Stimulated activated CD4-positive, alpha-beta T cell treated with anti-CD3 and anti-CD28 coated beads, TNF-alpha, amount 100 ng/mL, for 48 hours (primary cell): ENCODE data around the gene C3orf18.

ENCODE experiments used
- DNase-seq, 3 donors: peaks; one replicate each; pipeline ENCODE4 v3.0.0-alpha.2; 2020; ENCODE audit warnings: low read depth in 3 of 3

Gene C3orf18

DNA sequence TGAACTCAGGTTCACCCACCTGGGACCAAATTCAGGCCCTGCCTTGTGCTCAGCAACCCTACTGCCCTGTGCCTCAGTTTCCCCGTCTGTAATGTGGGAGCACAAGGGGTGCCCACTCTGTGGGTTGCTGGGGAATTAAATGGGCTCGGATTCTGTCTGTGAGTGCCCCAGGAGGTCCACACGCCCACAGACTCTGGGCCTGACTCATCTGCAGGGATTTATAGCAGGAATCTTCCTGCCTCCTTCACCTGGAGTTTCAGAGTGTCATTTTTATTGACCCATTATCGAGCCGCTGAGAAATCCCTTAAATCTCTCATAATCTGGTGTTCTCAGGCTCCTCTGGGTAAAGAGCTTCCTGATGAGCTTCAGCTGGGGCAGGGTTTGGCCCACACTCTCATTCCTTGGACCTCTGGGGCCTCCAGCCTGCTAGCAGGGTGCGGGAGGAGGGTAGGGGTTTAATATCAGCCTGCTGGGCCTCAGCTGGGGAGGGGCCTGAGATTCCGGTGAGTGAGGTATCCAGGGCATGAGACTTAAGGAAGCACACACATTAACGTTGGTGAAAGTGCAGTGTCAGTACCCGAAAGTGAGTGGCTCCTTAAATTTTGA is 16.4 kb downstream of the C3orf18 start:
- DNase-seq, result no peak

DNA sequence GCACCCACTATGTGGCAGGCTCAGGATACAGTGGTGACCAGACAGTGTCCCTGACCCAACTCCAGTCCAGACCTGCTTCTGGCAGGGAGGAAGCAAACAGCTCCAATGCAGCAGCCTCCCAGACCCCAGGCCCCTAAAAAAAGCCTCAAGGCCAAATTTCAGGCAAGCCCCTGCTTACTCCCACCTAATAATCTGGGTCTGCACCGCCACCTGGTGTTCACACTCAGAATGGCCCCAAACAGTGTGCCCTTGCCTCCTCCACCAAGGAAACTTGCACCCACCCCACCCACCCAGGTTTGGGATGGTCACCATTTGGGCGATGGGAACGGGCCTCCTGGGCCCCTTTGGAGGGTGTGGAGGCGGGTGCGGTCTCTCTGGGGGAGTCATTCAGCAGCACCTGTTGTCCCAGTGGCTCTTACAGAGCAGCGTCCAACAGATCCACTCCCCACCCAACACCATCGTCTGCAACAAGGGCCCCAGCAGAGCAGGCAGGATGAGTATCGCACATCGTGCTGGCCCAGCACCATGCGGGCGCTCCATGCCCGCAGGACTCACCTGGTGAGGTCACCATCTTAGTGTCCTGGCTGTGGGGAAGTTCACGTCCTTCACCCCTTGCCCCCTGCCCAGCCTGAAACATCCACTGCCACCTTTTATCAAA is 17.3 kb downstream of the C3orf18 start:
- peak; percentile 39 to 61 (median 46) for DNase-seq

DNA sequence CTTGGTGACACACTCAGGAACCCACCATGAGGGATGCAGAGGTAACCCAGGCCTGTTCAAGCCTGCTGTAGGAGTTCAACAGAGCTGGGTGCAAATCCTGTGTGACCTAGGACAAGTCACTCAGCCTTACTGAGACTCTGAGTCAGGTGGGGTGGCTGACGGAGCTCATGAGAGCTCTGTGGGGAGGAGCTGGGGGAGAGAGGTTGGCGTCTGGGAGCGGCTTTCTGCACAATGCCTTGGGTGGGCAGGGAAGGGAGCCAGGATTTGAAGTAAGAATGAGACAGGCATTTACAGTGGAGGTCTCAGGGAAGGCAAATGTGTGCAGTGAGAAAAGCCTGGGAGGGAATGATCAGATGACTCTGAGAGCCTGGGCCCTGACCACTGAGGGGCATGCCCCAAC is 18.3 kb downstream of the C3orf18 start:
- no peak for DNase-seq

DNA sequence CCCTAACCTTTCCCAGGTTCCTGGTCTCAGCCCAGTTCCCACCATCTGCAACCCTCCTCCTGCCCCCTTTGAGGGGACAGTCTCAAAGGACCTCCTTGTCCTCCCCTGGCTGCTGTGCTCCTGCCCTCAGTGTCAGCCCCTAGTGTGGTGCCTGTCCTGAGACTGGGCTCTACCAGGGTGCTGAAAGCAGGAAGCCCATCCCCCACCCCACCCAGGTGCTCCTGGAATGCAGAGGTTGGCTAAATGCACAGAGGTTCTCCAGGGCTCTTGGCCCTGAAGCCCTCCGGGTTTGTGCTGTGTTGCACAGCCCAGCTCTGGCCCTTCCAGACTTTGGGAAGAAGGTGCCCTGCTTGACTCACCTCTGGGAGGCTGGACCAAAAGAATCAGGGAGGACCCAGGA is 21.8 kb downstream of the C3orf18 start:
- no peak for DNase-seq

DNA sequence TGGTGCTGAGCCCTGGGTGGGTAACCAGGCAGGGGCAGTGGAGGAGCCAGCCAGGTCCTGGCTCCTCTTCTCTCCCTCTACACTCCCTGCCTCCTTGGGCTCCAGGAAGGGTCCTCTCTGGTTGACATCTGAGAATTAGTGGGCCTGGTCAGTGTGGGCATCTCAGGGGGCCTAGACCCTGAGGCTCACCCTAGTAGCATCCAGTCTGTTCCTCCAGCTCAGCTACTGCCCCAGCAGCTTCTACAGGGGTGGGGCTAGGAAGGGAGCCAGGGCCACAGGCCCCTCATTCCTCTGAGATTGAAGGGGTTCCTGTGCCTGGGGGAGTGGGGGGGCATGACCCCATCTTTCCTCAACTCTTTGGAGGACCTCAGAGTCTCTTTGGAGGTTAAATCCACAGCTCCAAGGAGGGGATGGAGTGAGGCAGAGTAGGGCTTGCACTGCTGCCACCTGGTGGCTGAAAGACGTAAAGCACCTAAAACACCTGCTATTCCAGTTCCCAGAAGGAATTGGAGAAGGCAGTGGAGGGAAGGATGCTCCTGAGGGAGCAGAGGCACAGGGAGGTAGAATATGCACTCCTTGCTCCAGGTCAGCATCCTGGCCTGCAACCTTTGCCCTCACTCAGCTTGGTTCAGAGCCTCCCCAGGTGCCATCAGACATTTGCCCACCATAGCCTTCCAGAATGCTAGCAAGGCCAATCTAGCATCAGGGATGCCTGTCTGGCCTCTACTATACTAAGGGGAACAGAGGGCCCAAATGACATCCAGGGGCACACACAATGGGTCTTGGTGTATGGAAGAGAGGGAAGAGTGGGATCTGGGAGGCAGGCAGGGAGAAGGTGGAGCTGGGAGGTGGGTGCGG is 25.1 kb downstream of the C3orf18 start:
- peak; percentile 26 to 49 (median 43) for DNase-seq

DNA sequence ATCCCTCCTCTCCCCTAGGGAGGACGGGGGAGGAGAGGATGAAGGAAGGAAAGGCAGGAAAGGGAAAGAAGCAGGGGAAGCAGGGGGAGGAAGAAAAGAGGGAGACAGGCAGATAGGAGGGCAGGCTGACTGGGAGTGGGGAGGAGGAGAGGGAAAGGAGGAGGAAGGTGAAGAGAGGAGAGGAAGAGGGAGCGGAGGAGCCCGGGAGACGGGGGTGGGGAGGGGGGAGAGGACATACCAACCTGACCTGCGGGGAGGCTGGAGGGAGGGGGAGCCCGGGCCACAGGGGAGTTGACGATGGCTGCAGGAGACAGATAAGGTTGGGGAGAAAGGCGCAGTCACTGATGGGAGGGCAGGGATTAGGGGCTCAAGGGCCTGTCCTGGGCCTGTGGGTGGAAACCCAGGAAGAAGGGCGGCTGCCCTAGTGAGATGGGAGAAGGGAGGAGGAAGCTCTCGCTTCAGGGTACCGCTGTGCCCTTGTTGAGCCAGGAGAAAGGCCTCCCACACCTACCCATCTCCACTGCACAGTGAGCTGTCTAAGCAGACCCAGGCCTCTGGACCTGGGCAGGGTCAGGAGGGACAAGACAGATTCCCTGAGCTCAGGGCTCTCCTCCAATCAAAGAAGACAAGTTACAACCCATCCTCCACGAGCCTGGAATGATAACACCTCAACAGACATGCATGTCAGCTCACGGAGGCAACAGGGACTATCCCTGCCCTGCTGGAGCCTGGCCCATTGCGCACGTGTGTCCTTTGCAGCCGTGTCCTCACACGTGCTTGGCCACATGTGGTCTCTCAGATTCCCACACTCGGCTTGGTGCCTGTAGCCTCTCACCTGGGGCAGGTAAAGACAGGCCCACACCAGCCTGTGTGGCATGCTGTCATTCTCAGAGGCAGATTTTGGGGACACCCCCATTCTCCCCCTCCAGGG is 27.9 kb downstream of the C3orf18 start:
- no peak for DNase-seq

DNA sequence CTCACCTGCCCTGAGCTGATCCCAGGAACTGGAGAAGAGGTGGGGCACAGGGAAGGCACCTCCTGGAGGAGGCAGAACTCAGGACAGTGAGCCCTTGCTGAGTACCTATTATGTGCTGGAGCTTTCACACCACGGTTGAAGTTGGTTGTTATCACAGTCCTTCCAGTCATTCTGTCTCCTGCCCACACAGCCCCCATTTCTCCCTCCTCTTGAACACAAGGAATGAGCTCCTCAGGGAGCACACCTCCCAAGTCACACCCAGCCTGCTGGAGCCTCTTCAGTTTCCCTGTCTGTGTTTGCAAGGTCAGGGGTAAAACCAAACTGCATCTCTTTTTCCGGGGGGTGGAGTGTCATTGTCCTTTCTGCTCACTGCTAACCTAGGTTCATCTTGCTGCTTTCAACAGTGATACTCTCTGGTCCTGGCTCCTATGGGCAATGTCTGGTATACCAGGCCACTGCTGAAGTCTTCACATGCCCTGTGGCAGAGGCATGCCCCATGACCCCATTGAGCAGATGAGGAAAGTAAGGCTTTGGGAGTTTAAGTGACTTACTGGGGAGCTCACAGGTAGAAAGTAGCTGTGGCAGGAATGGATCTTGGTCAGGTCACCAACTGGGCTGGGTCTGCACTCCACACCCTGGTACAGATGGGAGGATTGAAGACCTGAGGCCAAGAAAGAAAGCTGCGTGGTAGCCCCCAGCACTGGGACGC is 30.0 kb downstream of the C3orf18 start:
- DNase-seq, result no peak

DNA sequence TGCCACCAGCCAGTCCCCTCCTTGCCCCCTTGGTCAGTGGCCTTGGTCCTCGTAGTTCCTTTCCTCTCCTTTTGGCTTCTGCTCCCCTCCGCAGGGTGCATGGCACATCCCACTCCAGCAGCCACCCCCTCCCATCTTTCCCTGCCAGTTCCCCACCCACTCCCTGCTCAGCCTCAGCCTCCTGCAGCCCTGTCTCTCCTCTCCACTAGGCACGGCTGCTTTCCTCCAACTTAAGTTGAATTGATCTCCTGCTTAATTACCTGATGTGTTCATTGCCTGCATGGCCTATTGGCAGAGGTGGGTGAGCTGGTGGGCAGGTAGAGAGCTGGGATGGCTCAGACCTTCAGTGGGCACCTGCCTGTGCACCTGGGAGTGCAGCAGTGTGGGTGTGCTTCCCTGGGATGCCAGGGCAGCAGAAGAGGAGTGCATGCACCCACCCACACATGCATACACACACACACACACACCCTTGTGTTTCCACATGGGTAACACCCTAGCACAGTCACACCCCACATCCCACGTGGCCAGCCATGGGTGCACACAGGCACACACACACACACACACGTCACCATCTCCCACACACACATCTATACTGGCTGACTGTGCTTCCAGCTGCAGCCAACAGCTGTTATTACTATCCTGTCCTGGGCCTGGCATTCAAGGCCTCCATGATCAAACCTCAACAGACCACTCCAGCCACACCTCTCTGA is 30.9 kb downstream of the C3orf18 start:
- no peak for DNase-seq

DNA sequence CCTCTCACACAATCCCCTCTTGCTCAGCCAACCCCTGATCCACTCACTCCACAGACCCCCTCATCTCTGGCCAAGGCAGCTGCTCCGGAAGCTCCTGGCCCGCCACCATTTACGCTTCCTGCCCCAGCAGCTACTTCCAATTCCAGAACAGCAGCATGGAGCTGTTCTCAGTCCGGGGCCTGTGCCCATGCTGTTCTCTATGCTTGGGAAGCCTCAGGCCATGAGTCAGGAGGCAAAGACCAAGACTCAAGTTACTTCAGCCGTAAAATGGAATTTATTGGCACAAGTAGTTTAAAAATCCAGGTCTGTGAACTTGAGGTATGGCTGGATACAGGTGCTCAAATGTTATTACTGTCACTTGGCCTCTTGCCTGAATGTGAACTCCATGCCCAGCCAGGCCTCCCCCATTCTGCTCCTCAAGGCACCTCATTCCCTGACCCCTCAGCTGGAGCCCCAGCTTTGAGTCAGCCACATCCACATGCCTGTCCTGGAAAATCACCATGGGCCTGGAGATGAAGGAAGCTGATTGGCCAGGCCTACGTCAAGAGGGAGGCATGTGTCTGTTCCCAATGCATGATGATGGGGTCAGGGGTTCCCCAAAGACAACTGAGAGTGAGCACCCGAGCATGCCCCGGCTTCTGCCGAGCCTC is 32.7 kb downstream of the C3orf18 start:
- DNase-seq, result no peak

DNA sequence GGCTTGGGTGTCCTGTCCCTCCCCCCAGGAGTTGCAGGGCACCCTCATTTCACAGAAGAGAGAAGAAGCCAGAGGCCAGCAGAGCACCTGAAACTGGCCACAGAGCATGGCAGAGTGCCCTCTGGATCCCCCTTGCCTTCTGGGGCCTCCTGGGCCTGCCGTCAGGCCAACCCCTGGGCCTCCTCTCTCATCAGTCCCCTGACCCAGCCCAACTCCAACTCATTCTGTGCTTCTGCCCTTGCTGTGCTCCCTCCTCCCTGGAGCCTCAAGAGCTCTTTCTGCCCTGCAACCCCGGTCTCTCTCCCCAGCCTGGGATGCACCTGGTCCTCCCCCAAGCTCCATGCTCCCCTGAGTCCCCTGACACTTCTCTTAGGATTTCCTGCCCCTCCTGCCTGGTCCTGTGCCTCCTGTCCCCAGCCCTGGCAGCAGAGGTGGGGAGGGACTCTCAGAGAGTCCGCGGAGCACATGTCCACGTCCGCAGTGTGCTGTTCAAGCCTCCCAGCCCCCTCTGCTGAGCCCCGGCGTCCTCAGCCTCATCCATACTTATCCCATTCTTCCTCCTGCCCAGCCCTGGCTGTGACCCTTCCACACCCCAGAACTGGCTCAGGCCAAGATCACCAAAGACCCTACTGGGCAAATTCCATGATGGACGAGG is 33.6 kb downstream of the C3orf18 start:
- DNase-seq, result no peak

DNA sequence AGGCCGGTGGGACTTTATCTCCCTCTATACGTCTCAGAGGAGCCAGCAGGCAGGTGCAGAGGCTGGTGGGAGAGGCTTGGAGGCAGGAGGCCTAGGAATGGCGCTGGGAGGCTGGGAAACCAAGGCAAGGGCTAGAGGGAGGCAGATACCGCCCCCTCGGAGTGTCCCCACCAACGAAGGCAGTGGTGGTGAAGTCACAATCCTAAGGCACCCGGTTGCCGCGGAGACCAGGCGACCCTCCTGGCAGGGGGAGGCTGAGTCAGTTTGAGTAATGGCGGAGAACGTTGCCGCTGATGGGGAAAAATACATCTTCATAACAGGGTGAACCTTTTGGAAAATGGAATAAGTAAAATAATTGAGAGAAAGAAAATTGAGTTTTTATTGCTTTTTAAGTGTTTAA is 34.2 kb downstream of the C3orf18 start:
- DNase-seq, result no peak

DNA sequence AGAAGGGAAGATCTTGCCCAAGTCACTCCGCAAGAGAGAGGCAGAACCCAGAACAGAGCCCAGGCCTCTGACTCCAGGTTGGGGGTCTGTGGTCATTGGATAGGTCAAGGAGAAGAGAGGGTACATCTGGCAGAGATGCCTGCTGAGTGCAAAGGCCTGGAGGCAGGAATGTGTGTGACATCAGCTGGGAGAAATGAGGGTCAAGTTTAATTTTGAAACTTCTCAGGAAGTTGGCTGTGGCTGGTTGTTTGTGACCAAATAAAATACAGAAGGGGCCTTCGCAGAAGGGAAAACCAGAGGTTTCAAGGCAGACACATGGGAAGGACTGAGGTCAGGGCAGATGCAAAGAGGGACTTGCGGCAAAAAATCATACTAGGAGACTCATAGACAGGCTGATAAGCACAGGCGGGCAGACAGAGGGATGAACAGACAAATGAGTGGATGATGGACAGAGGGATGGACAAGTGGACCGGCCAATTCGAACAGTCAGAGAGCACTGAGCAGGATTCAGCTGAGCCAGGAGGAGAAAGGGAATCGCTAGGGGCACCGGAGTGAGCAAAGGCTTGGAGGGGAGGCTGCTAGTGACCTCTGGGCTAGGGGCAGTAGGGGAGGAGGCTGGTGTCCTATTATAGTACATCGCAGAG is 35.4 kb downstream of the C3orf18 start:
- DNase-seq, result no peak

DNA sequence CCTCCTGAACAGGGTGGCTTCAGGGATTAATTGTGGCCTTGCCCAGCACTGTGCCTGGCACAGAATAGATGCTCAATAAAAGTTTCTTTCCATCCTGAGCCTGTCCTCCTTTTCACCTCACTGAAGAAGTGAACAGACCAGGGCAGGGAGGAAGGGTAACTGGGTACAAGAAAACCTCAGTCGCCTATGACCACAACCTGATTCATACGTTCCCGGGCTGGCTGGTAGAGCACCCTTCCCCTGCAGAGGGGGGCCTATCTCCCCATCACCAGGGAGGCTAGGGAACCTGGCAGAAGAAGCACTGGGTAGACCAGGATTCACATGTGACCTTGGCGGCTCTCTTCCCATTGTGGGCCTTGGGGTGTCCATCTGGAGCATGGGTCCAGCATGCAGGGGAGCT is 36.3 kb downstream of the C3orf18 start:
- DNase-seq, result no peak

DNA sequence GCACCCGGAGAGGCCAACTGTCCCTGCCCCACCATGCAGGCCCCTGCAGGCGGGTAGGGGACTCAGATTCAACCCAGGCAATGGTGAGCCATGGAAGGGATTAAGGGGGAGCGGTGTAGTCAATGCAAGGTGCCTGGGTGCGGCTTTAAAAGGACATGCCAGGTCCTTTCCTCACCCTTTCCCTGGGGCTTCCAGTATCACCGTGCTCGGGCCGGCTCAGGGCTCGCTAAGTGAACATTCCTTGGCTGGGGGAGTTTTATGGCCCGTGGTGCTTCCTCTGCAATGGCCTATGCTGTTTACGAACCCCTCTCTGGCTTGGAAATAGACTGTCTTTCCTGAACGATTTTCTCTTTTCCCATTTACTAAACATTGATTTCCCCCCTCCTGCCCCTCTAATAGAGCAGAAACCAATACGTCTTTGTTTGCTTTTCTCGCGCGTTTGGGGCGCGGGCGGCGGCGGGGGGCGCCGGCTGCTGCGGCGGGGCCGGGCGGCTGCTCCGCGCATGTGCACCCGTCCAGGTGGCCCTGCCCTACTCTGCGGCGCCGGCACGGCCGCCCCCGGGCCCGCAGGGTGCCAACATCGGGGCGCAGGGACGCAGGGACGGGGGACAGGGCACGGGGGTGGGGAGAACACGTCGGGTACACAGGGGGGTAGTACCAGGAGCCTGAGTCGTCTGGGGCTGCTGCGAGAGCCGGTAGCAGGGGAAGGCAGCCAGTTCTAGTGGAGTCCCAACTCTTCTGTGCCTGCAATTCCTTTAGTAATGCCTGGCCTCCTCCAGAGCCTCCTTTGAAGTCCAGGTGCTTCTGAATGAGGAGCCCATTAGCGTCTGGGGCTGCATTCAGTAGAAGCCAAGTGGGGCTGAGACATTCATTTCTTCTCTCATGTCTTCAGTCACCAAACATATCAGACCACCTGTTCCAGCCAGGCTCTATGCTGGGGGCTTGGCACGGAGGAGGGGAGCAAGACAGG is 37.3 kb downstream of the C3orf18 start:
- no peak for DNase-seq

DNA sequence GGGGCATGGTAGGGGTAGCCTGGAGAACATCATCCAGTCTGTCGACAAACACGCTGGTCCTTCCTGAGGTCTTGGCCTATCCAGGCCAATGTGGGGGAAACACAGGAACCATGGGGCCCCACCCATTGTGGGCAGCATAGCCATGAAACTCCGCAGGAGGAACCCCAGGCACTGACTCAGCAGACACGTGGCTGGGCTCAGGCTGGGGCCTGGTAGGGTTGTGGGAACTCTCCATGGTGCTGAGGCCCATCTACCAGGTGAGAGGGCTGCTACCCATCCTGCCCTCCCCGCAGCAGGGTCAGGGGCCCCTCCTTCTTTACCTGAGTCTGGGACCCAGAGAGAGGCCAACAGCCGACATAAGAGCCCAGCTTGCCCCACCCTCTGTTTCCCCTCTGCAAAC is 41.6 kb downstream of the C3orf18 start:
- peak; percentile 53 to 65 (median 55) for DNase-seq

DNA sequence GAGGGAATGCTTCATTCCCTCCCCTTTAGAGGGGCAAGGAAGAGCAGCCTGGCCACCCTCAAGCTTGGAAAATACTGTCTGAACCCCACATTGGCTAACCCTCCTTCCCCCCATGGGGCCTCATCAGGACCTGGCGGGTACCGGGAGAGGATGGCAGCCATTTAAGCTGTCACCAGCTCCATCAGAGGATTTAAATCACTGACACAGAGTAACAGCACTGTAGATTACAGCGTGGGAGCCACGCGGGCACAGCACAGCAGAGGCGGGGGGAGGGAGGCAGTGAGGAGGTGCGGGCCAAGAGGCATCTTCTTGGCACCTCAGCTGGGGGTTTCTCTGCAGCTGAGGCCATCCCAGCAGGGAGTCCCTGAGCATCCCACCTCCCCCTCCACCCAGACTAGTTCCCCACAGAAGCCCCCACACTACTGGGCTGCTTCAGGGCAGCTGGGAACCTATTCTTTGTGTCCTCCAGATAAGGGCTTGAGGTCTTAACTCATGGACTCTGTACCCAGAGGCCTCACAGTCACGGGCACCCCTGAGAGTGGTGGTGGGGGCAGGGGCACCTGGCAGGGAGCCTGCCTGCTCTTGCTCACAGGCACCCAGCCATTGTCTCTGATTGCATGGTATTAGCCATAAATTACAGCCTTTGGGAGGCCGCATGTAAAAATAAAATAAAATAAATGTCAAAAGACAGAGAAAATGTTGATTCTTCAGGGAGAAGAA is 42.2 kb downstream of the C3orf18 start:
- DNase-seq, result no peak

DNA sequence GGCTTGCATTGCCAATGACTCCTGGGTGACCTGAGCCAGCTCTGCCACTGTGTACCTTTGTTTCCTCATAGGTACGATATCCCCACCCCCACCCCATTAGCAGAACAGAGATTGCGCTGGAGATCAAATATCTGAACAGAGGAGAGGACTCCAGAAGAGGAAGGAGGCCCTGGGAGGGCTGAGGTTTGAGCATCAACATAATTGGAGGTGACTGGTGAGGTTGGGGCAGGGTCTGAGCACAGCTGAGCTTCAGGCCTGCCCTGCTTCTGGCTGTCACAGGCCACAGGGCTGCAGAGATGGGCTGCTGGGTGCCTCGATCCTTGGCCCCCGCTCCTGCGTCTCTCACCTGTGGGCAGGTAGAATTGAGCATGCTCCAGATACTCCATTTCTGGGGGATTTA is 42.8 kb downstream of the C3orf18 start:
- no peak for DNase-seq
